ENCODE measurements around the gene SUPT3H. TPM values are rescaled to one million over a fixed set of nuclear protein-coding genes. Genes with fewer than 3 reads are reported as not detected.

SUPT3H gene
- total and polyA plus RNA-seq, 2 donors from 2014 or later = 10.1 to 12.5 TPM

- intact Hi-C loops (cut with DNase I) = no loop called here
- no peak for FAIRE-seq
- peak in 1 of 5 donors; percentile 49 for DNase-seq
These were observed 521.3 kb downstream of the SUPT3H start for GRCh38 chr6:44856479-44856878.

GRCh38 chr6:44855562-44856411 is 521.9 kb downstream of the SUPT3H start:
- peak overlapping the region in 1 of 3 donors; percentile 11 for H3K4me3 ChIP-seq (ENCODE audit: low read length in 3 of 3)
- no peaks in the 10 kb centered on the region for H3K9me3 ChIP-seq (ENCODE audit: control insufficient read depth in 2 of 3, insufficient read depth in 1 of 3, low read length in 3 of 3)
- H3K9ac ChIP-seq (ENCODE audit: low read length in 3 of 3) = no peak overlapping the region
- H3K4me1 ChIP-seq (ENCODE audit: control insufficient read depth in 2 of 3, insufficient read depth in 2 of 3, low read depth in 1 of 3, low read length in 3 of 3) = no peaks in the 10 kb centered on the region
- intact Hi-C loops (cut with DNase I) = no loop called here
- DNase-seq = no peak
- H3K27me3 ChIP-seq (ENCODE audit: control insufficient read depth, insufficient read depth, low read length) = no peaks in the 10 kb centered on the region
- no peaks in the 10 kb centered on the region for H3K36me3 ChIP-seq (ENCODE audit: control insufficient read depth in 2 of 3, insufficient read depth in 3 of 3, low read length in 3 of 3)
- no peak overlapping the region for H3K27ac ChIP-seq (ENCODE audit: low read depth in 2 of 2, low read length in 2 of 2)
- no peak for FAIRE-seq
- TF ChIP-seq, protein P1, sequence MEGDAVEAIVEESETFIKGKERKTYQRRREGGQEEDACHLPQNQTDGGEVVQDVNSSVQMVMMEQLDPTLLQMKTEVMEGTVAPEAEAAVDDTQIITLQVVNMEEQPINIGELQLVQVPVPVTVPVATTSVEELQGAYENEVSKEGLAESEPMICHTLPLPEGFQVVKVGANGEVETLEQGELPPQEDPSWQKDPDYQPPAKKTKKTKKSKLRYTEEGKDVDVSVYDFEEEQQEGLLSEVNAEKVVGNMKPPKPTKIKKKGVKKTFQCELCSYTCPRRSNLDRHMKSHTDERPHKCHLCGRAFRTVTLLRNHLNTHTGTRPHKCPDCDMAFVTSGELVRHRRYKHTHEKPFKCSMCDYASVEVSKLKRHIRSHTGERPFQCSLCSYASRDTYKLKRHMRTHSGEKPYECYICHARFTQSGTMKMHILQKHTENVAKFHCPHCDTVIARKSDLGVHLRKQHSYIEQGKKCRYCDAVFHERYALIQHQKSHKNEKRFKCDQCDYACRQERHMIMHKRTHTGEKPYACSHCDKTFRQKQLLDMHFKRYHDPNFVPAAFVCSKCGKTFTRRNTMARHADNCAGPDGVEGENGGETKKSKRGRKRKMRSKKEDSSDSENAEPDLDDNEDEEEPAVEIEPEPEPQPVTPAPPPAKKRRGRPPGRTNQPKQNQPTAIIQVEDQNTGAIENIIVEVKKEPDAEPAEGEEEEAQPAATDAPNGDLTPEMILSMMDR (IDR thresholded peaks at IDR 0.05; ENCODE audit: borderline replicate concordance, extremely low read depth, insufficient read depth) = no peak

More at GRCh38 chr6:44856479-44856878, 521.3 kb downstream of the SUPT3H start:
- H3K36me3 ChIP-seq (ENCODE audit: control insufficient read depth in 2 of 3, insufficient read depth in 3 of 3, low read length in 3 of 3) = no peaks in the 10 kb centered on the region
- H3K9ac ChIP-seq (ENCODE audit: low read length in 3 of 3) = no peak overlapping the region
- H3K27me3 ChIP-seq (ENCODE audit: control insufficient read depth, insufficient read depth, low read length) = no peaks in the 10 kb centered on the region
- no peaks in the 10 kb centered on the region for H3K4me1 ChIP-seq (ENCODE audit: control insufficient read depth in 2 of 3, insufficient read depth in 2 of 3, low read depth in 1 of 3, low read length in 3 of 3)
- H3K9me3 ChIP-seq (ENCODE audit: control insufficient read depth in 2 of 3, insufficient read depth in 1 of 3, low read length in 3 of 3) = no peaks in the 10 kb centered on the region
- no peak overlapping the region for H3K27ac ChIP-seq (ENCODE audit: low read depth in 2 of 2, low read length in 2 of 2)
- TF ChIP-seq, protein P1 (IDR thresholded peaks at IDR 0.05; ENCODE audit: borderline replicate concordance, extremely low read depth, insufficient read depth) = no peak
- no peak overlapping the region for H3K4me3 ChIP-seq (ENCODE audit: low read length in 3 of 3)

GRCh38 chr6:44854712-44855443 is 522.9 kb downstream of the SUPT3H start:
- Histone ChIP-seq H3K27me3 (ENCODE audit: control insufficient read depth, insufficient read depth, low read length) (no peaks in the 10 kb centered on the region), H3K4me3 (ENCODE audit: low read length in 3 of 3) (no peak overlapping the region), H3K9me3 (ENCODE audit: control insufficient read depth in 2 of 3, insufficient read depth in 1 of 3, low read length in 3 of 3) (no peaks in the 10 kb centered on the region), H3K9ac (ENCODE audit: low read length in 3 of 3) (no peak overlapping the region), H3K4me1 (ENCODE audit: control insufficient read depth in 2 of 3, insufficient read depth in 2 of 3, low read depth in 1 of 3, low read length in 3 of 3) (no peaks in the 10 kb centered on the region), H3K36me3 (ENCODE audit: control insufficient read depth in 2 of 3, insufficient read depth in 3 of 3, low read length in 3 of 3) (no peaks in the 10 kb centered on the region), H3K27ac (ENCODE audit: low read depth in 2 of 2, low read length in 2 of 2) (no peak overlapping the region)
- TF ChIP-seq, protein P1 (IDR thresholded peaks at IDR 0.05; ENCODE audit: borderline replicate concordance, extremely low read depth, insufficient read depth) = no peak
- DNase-seq = no peak
- intact Hi-C loops (cut with DNase I) = no loop called here
- FAIRE-seq = no peak
